Vagina (tissue), 2 donors: ENCODE results near the gene MMP7.

Experiments used
- POLR2A ChIP-seq, 2 donors: fragments of 450-650 bp; IDR thresholded peaks; one replicate each; pipeline ENCODE4 v1.6.1; 2017; ENCODE audit warnings: antibody characterized with exemption in 2 of 2, mild to moderate bottlenecking in 2 of 2, moderate library complexity in 2 of 2
- POLR2AphosphoS5 ChIP-seq, 2 donors: sonication (generic); formaldehyde crosslinking; IDR thresholded peaks; one replicate each; pipeline ENCODE4 v1.9.0; 2017; ENCODE audit warnings: antibody characterized with exemption in 2 of 2, mild to moderate bottlenecking in 2 of 2, low read depth in 1 of 2; ENCODE audit not compliant: insufficient read depth in 1 of 2
- TF ChIP-seq, protein P1 (sequence below), 3 experiments: fragments of 450-650 bp in 2 of 3; fragments of 200-600 bp in 1 of 3; sonication (generic) in 1 of 3; IDR thresholded peaks; one replicate each; pipeline ENCODE4 v1.5.1; 2017 to 2019; ENCODE audit warnings: antibody characterized with exemption in 3 of 3, mild to moderate bottlenecking in 2 of 3, moderate library complexity in 2 of 3

DNA sequence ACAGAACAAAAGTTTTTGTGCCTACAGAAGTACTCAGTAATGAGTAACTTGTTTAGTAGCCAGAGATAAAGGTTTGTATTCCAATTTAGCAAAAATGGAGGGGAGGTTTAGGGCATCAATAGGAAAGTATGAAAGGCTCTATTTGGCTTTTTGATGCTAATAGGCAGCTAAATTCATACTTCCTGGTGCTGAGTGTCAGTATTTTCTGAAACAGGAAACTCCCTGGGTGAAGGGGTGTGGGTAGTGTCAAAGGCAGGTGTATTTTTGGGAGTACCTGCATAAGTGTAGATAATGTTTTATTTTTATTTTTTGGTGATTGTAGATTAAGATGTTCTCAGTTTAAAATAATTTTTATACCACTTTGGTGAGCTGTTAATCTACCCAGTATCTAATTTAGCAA, 29.3 kb upstream of the MMP7 start:
- TF ChIP-seq, protein P1, sequence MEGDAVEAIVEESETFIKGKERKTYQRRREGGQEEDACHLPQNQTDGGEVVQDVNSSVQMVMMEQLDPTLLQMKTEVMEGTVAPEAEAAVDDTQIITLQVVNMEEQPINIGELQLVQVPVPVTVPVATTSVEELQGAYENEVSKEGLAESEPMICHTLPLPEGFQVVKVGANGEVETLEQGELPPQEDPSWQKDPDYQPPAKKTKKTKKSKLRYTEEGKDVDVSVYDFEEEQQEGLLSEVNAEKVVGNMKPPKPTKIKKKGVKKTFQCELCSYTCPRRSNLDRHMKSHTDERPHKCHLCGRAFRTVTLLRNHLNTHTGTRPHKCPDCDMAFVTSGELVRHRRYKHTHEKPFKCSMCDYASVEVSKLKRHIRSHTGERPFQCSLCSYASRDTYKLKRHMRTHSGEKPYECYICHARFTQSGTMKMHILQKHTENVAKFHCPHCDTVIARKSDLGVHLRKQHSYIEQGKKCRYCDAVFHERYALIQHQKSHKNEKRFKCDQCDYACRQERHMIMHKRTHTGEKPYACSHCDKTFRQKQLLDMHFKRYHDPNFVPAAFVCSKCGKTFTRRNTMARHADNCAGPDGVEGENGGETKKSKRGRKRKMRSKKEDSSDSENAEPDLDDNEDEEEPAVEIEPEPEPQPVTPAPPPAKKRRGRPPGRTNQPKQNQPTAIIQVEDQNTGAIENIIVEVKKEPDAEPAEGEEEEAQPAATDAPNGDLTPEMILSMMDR (IDR thresholded peaks at IDR 0.05), result no peak
- TF ChIP-seq POLR2AphosphoS5 (IDR thresholded peaks at IDR 0.05; ENCODE audit: insufficient read depth in 1 of 2, low read depth in 1 of 2) (no peak), POLR2A (IDR thresholded peaks at IDR 0.05) (no peak)
